Esophagus squamous epithelium (tissue), 4 donors: ENCODE data around the gene IFNK.

Source experiments
- POLR2A ChIP-seq, 4 donors: fragments of 450-650 bp; IDR thresholded peaks; one replicate each; pipeline ENCODE4 v1.6.1; 2017; ENCODE audit warnings: antibody characterized with exemption in 4 of 4, mild to moderate bottlenecking in 4 of 4, moderate library complexity in 3 of 4
- TF ChIP-seq, protein P1 (sequence below), 6 experiments: fragments of 450-650 bp in 4 of 6; fragments of 200-600 bp in 2 of 6; sonication (generic) in 2 of 6; IDR thresholded peaks; one replicate each; pipeline ENCODE4 v1.5.1; 2016 to 2019; ENCODE audit warnings: antibody characterized with exemption in 6 of 6, mild to moderate bottlenecking in 4 of 6, moderate library complexity in 4 of 6

DNA sequence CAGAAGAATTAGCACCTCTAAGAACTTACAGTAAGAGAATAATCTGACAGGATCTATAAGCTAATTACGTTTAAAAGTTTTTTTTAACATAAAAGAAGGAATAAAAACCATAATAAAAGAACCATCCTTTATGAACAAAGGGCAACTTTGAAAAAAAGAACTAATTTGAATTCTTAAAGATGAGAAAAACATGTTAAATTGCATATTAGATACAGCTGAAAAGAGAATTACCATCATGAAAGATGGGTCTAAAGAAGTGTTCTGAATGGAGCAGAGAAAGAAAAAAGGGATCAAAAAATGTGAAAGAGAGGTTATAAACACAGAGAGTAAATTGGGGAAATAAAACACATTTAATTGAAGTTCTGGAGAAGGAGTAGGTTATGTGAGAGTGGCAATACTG is 45.8 kb upstream of the IFNK start:
- TF ChIP-seq, protein P1, sequence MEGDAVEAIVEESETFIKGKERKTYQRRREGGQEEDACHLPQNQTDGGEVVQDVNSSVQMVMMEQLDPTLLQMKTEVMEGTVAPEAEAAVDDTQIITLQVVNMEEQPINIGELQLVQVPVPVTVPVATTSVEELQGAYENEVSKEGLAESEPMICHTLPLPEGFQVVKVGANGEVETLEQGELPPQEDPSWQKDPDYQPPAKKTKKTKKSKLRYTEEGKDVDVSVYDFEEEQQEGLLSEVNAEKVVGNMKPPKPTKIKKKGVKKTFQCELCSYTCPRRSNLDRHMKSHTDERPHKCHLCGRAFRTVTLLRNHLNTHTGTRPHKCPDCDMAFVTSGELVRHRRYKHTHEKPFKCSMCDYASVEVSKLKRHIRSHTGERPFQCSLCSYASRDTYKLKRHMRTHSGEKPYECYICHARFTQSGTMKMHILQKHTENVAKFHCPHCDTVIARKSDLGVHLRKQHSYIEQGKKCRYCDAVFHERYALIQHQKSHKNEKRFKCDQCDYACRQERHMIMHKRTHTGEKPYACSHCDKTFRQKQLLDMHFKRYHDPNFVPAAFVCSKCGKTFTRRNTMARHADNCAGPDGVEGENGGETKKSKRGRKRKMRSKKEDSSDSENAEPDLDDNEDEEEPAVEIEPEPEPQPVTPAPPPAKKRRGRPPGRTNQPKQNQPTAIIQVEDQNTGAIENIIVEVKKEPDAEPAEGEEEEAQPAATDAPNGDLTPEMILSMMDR (IDR thresholded peaks at IDR 0.05) = no peak
- TF ChIP-seq POLR2A (IDR thresholded peaks at IDR 0.05) = no peak
